Panc1 (cell line): ENCODE results near the gene CRCP.
"Not testable (repeated sequence)": the region's sequence is repeated elsewhere in the genome, so short reads cannot be mapped to it uniquely, and the experiment has no call there.

Source experiments
- POLR2AphosphoS5 ChIP-seq: IDR thresholded peaks from 2 replicates; pipeline ENCODE4 v1.6.1; 2012; ENCODE audit warnings: mild to moderate bottlenecking, low read depth, low read length, moderate library complexity
- TF ChIP-seq, protein P1 (sequence below): fragments of 450-650 bp; IDR thresholded peaks from 2 replicates; pipeline ENCODE4 v1.5.1; 2017; ENCODE audit warnings: mild to moderate bottlenecking

- TF ChIP-seq, protein P1, sequence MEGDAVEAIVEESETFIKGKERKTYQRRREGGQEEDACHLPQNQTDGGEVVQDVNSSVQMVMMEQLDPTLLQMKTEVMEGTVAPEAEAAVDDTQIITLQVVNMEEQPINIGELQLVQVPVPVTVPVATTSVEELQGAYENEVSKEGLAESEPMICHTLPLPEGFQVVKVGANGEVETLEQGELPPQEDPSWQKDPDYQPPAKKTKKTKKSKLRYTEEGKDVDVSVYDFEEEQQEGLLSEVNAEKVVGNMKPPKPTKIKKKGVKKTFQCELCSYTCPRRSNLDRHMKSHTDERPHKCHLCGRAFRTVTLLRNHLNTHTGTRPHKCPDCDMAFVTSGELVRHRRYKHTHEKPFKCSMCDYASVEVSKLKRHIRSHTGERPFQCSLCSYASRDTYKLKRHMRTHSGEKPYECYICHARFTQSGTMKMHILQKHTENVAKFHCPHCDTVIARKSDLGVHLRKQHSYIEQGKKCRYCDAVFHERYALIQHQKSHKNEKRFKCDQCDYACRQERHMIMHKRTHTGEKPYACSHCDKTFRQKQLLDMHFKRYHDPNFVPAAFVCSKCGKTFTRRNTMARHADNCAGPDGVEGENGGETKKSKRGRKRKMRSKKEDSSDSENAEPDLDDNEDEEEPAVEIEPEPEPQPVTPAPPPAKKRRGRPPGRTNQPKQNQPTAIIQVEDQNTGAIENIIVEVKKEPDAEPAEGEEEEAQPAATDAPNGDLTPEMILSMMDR: not testable (repeated sequence)
- not testable (repeated sequence) for TF ChIP-seq POLR2AphosphoS5
Measured at GRCh38 chr7:66172536-66173401, 58.1 kb downstream of the CRCP start.
